ENCODE data around the gene SOX12.

SOX12 gene
- total RNA-seq = 4.1 to 6.2 reads per million in 2 donors

GRCh38 chr20:325045-325888 is at the start of gene SOX12:
Gene SOX12, plus strand, starts transcription at chr20:325552. Its CDS starts 373 bp downstream, at chr20:325925.
- DNase-seq = peak; percentile 98

GRCh38 chr20:275791-276190 is 49.6 kb upstream of the SOX12 start:
- DNase-seq = no peak

- DNase-seq = no peak
Measured at GRCh38 chr20:276620-277495, 48.5 kb upstream of the SOX12 start.

GRCh38 chr20:277496-277781 is 47.9 kb upstream of the SOX12 start:
- DNase-seq = no peak

GRCh38 chr20:278181-278580 is 47.2 kb upstream of the SOX12 start:
- no peak for DNase-seq

GRCh38 chr20:278607-279571 is 46.5 kb upstream of the SOX12 start:
- no peak for DNase-seq

- DNase-seq = no peak
Measured at GRCh38 chr20:284172-284571, 41.2 kb upstream of the SOX12 start.

- DNase-seq = no peak
Measured at GRCh38 chr20:286508-286907, 38.8 kb upstream of the SOX12 start.

- DNase-seq = no peak
Measured at GRCh38 chr20:288956-289692, 36.2 kb upstream of the SOX12 start.

GRCh38 chr20:289693-290083 is 35.7 kb upstream of the SOX12 start:
- DNase-seq = no peak

- DNase-seq = peak; percentile 70
Measured at GRCh38 chr20:290084-290831, 35.1 kb upstream of the SOX12 start, which contains the start of gene C20orf96. Gene C20orf96, minus strand, starts transcription at chr20:290750. Its CDS starts 140 bp downstream, at chr20:290610.

- no peak for DNase-seq
Measured at GRCh38 chr20:294602-295001, 30.8 kb upstream of the SOX12 start.

- no peak for DNase-seq
Measured at GRCh38 chr20:295804-296203, 29.5 kb upstream of the SOX12 start.

- DNase-seq = peak; percentile 69
Measured at GRCh38 chr20:297098-297924, 28.0 kb upstream of the SOX12 start, which contains the start of gene ZCCHC3. Gene ZCCHC3, plus strand, starts transcription at chr20:297570. Its CDS starts 17 bp downstream, at chr20:297587.

- DNase-seq = peak; percentile 16
Measured at GRCh38 chr20:297925-298775, 27.2 kb upstream of the SOX12 start.

- no peak for DNase-seq
Measured at GRCh38 chr20:298776-299391, 26.5 kb upstream of the SOX12 start.

GRCh38 chr20:300345-300990 is 24.9 kb upstream of the SOX12 start:
- no peak for DNase-seq

Data from T-helper 9 cell (primary cell).